ENCODE data around the gene THBD.
A peak's percentile ranks its signal among the peaks of the same experiment; 100 is the strongest.

THBD gene

GRCh38 chr20:23049201-23050075 lies at the start of gene THBD:
THBD (minus strand) TSS chr20:23049672; CDS start chr20:23049504, 168 bp downstream.
- DNase-seq = peak; percentile 53 to 62

- DNase-seq = no peak
These were observed 48.4 kb upstream of the THBD start for GRCh38 chr20:23097636-23098580.

- DNase-seq = no peak
These were observed 47.6 kb upstream of the THBD start for GRCh38 chr20:23096986-23097520.

GRCh38 chr20:23096097-23096496 lies 46.6 kb upstream of the THBD start:
- DNase-seq = no peak

- DNase-seq = no peak
These were observed 46.0 kb upstream of the THBD start for GRCh38 chr20:23095499-23095898.

- no peak for DNase-seq
These were observed 45.5 kb upstream of the THBD start for GRCh38 chr20:23094927-23095326.

GRCh38 chr20:23094213-23094896 lies 44.9 kb upstream of the THBD start:
- no peak for DNase-seq

- DNase-seq = no peak
These were observed 44.1 kb upstream of the THBD start for GRCh38 chr20:23093613-23094012.

GRCh38 chr20:23092861-23093495 lies 43.5 kb upstream of the THBD start:
- DNase-seq = no peak

GRCh38 chr20:23092384-23092756 lies 42.9 kb upstream of the THBD start:
- no peak for DNase-seq

- DNase-seq = no peak
These were observed 42.4 kb upstream of the THBD start for GRCh38 chr20:23091721-23092383.

- DNase-seq = no peak
These were observed 41.4 kb upstream of the THBD start for GRCh38 chr20:23090878-23091277.

GRCh38 chr20:23090147-23090546 lies 40.7 kb upstream of the THBD start:
- no peak for DNase-seq

GRCh38 chr20:23088866-23089265 lies 39.4 kb upstream of the THBD start:
- no peak for DNase-seq

GRCh38 chr20:23087587-23088251 lies 38.2 kb upstream of the THBD start:
- DNase-seq = no peak

GRCh38 chr20:23086931-23087411 lies 37.5 kb upstream of the THBD start:
- DNase-seq = no peak

GRCh38 chr20:23086056-23086566 lies 36.6 kb upstream of the THBD start, which contains the start of gene CD93:
CD93 (minus strand) TSS chr20:23086324; CDS start chr20:23086192, 132 bp downstream.
- no peak for DNase-seq

GRCh38 chr20:23085436-23086055 lies 36.1 kb upstream of the THBD start:
- DNase-seq = no peak

- DNase-seq = no peak
These were observed 35.4 kb upstream of the THBD start for GRCh38 chr20:23084845-23085365.

Measured in SW 1271 (cell line).